B cell (primary cell): ENCODE measurements around the gene IRF7. TPM values are rescaled to one million over a fixed set of nuclear protein-coding genes. Genes with fewer than 3 reads are reported as not detected.

Experiments
- ATAC-seq: fragments of 200-7000 bp; cut with Tn5 transposase; one replicate; pipeline ENCODE4 v1.10.0; 2021; ENCODE audit warnings: low read depth, mild to moderate bottlenecking, moderate number of reproducible peaks, moderate library complexity
- CTCF ChIA-PET: fragments of 350-600 bp; sonication (Branson Sonifier 250); formaldehyde crosslinking; loops from one replicate; lab custom pipeline; 2021; ENCODE audit warnings: antibody characterized with exemption, inconsistent platforms; lab: Charles Lee
- POLR2A ChIA-PET: fragments of 350-600 bp; sonication (Branson Sonifier 250); formaldehyde crosslinking; loops from one replicate; lab custom pipeline; 2021; ENCODE audit warnings: antibody characterized with exemption; lab: Charles Lee
- DNase-seq: peaks from one replicate; pipeline ENCODE4 v3.0.0; 2013
- H2AFZ ChIP-seq: 2 replicates; pipeline ENCODE4 v1.6.1; 2012; ENCODE audit warnings: mild to moderate bottlenecking, low read depth, low read length; ENCODE audit not compliant: insufficient read depth, poor library complexity, severe bottlenecking
- H3K27ac ChIP-seq, 2 donors: 1 replicate in 1 of 2; 2 replicates in 1 of 2; pipeline ENCODE4 v1.5.1; 2012 to 2013; ENCODE audit warnings: low read length in 2 of 2, mild to moderate bottlenecking in 2 of 2, moderate library complexity in 1 of 2
- H3K27me3 ChIP-seq, 4 experiments: fragments of 200-600 bp in 1 of 4; sonication (generic) in 1 of 4; replicated peaks in 1 of 4; 1 replicate in 2 of 4; 2 replicates in 2 of 4; pipeline versions ENCODE4 v1.6.1 to v1.7.0; 2013 to 2016; ENCODE audit warnings: low read length in 3 of 4, mild to moderate bottlenecking in 2 of 4, mixed read lengths in 1 of 4, moderate library complexity in 1 of 4; ENCODE audit not compliant: insufficient read depth in 4 of 4, control insufficient read depth in 3 of 4; ENCODE audit errors: control extremely low read depth in 1 of 4
- H3K36me3 ChIP-seq, 2 experiments: replicated peaks in 1 of 2; 1 replicate in 1 of 2; 2 replicates in 1 of 2; pipeline versions ENCODE4 v1.6.1 to v1.7.1; 2013; ENCODE audit warnings: low read length in 1 of 2; ENCODE audit not compliant: insufficient read depth in 2 of 2, control insufficient read depth in 1 of 2; ENCODE audit errors: control extremely low read depth in 1 of 2, extremely low read depth in 1 of 2
- H3K4me1 ChIP-seq, 2 donors: fragments of 200-600 bp in 1 of 2; sonication (generic) in 1 of 2; 1 replicate in 1 of 2; 2 replicates in 1 of 2; pipeline versions ENCODE4 v1.5.1 to v1.6.1; 2013 to 2017; ENCODE audit warnings: low read length in 2 of 2; ENCODE audit not compliant: control insufficient read depth in 2 of 2, insufficient read depth in 2 of 2
- H3K4me2 ChIP-seq: replicated peaks from 2 replicates; pipeline ENCODE3; 2012; ENCODE audit warnings: mild to moderate bottlenecking, low read depth, low read length; ENCODE audit not compliant: poor library complexity, severe bottlenecking
- H3K4me3 ChIP-seq, 5 experiments: fragments of 200-600 bp in 1 of 5; sonication (generic) in 1 of 5; 1 replicate in 3 of 5; 2 replicates in 2 of 5; pipeline versions ENCODE4 v1.5.1 to v1.7.0; 2011 to 2016; ENCODE audit warnings: low read length in 4 of 5, mild to moderate bottlenecking in 4 of 5, low read depth in 2 of 5, control low read depth in 1 of 5, moderate library complexity in 1 of 5; ENCODE audit not compliant: insufficient read depth in 1 of 5; ENCODE audit errors: control extremely low read depth in 1 of 5, extremely low read depth in 1 of 5
- H3K79me2 ChIP-seq: fragments of 200-600 bp; sonication (generic); one replicate; pipeline ENCODE4 v1.6.0; 2016; ENCODE audit warnings: low read length; ENCODE audit not compliant: control insufficient read depth, insufficient read depth
- H3K9ac ChIP-seq: fragments of 200-600 bp; sonication (generic); 2 replicates; pipeline ENCODE4 v1.6.1; 2017; ENCODE audit warnings: mild to moderate bottlenecking, low read length, moderate library complexity
- H3K9me3 ChIP-seq, 3 donors: one replicate each; pipeline versions ENCODE4 v1.6.1 to v1.7.1; 2013; ENCODE audit warnings: low read length in 2 of 3; ENCODE audit not compliant: control insufficient read depth in 2 of 3, insufficient read depth in 1 of 3; ENCODE audit errors: control extremely low read depth in 1 of 3
- H4K20me1 ChIP-seq: 2 replicates; pipeline ENCODE4 v1.6.0; 2012; ENCODE audit warnings: mild to moderate bottlenecking, low read length; ENCODE audit not compliant: insufficient read depth, control insufficient read depth, poor library complexity, severe bottlenecking
- H3K27ac Mint-ChIP-seq: one replicate; pipeline ENCODE4 v1.8.0; 2021; ENCODE audit warnings: mixed read lengths
- H3K27me3 Mint-ChIP-seq: one replicate; pipeline ENCODE4 v1.8.0; 2021; ENCODE audit warnings: mixed read lengths
- H3K4me1 Mint-ChIP-seq: one replicate; pipeline ENCODE4 v1.8.0; 2021; ENCODE audit warnings: mixed read lengths
- H3K4me3 Mint-ChIP-seq: one replicate; pipeline ENCODE4 v1.8.0; 2021; ENCODE audit warnings: mixed read lengths
- H3K9me3 Mint-ChIP-seq: one replicate; pipeline ENCODE4 v1.8.0; 2022; ENCODE audit warnings: mixed read lengths; ENCODE audit not compliant: insufficient read depth
- CTCF ChIP-seq: fragments of 200-600 bp; IDR thresholded peaks from one replicate; pipeline ENCODE4 v1.8.0; 2022; ENCODE audit warnings: antibody characterized with exemption, mild to moderate bottlenecking
- EZH2 ChIP-seq: IDR thresholded peaks from 2 replicates; pipeline ENCODE4 v1.6.1; 2012; ENCODE audit warnings: borderline replicate concordance, low read depth, mild to moderate bottlenecking, moderate library complexity, low read length; ENCODE audit not compliant: insufficient read depth, poor library complexity, severe bottlenecking
- WGBS: methylation state at CpG from one replicate; pipeline ENCODE4 v1.1.5; 2013; ENCODE audit warnings: missing lambda C conversion rate; ENCODE audit not compliant: insufficient coverage; 5-methylcytosine and 5-hydroxymethylcytosine counted together
- intact Hi-C: fragments of 100-400 bp; cut with micrococcal nuclease; formaldehyde crosslinking; loops from one replicate; pipeline ENCODE4 v1.10.0; 2022
- polyA plus RNA-seq: library from polyadenylated mRNA; depleted of rRNA; stranded (reverse); fragments of >200 nt; gene quantifications from 2 replicates; pipeline ENCODE4 v1.2.3, GENCODE V29; 2012
- total RNA-seq, 2 donors: library from RNA; stranded (reverse); fragments of 120-200 nt in 1 of 2; gene quantifications; 1 replicate in 1 of 2; 2 replicates in 1 of 2; pipeline versions ENCODE4 v1.2.3 to v1.2.4, GENCODE V29; 2013 to 2022

Gene IRF7
- total and polyA plus RNA-seq, 2 donors (not counting 1 experiment from before 2014, with no cell fraction given), result 136 to 184 TPM

- no peak for ATAC-seq
- H2AFZ ChIP-seq, result no peak overlapping the region
- no peaks in the 10 kb centered on the region for H3K9me3 ChIP-seq
- Mint-ChIP-seq H3K9me3 (no peaks in the 10 kb centered on the region), H3K27me3 (no peaks in the 10 kb centered on the region), H3K4me1 (peaks cover 3% of the 10 kb centered on the region), H3K27ac (no peak overlapping the region), H3K4me3 (no peak overlapping the region)
- H3K79me2 ChIP-seq, result peaks cover 22% of the 10 kb centered on the region
- no peak overlapping the region for H3K4me2 ChIP-seq
- intact Hi-C loops, result no loop called here
- no peak for TF ChIP-seq EZH2
- TF ChIP-seq CTCF, result no peak
- H3K9ac ChIP-seq, result no peak overlapping the region
- no peak overlapping the region for H3K27ac ChIP-seq
- CTCF ChIA-PET, result no interaction called here
- peaks cover 0 to 18% of the 10 kb centered on the region in 2 experiments for H3K36me3 ChIP-seq
- no peaks in the 10 kb centered on the region for H3K4me1 ChIP-seq
- no peak for DNase-seq
- no peaks in the 10 kb centered on the region for H3K27me3 ChIP-seq
- no peak overlapping the region for H3K4me3 ChIP-seq
- 94% methylated on average over 11 of the region's 14 CpGs for WGBS
- H4K20me1 ChIP-seq, result peaks cover 15% of the 10 kb centered on the region
- POLR2A ChIA-PET, result no interaction called here
Measured at GRCh38 chr11:657691-658126, 42.0 kb upstream of the IRF7 start.

GRCh38 chr11:656866-657265 lies 41.1 kb upstream of the IRF7 start:
- Histone ChIP-seq H3K4me3 (no peak overlapping the region), H3K4me1 (no peaks in the 10 kb centered on the region), H3K79me2 (peaks cover 13% of the 10 kb centered on the region), H3K27me3 (no peaks in the 10 kb centered on the region), H3K4me2 (no peak overlapping the region), H3K27ac (no peak overlapping the region), H3K36me3 (peaks cover 0 to 18% of the 10 kb centered on the region in 2 experiments), H4K20me1 (peaks cover 7% of the 10 kb centered on the region), H3K9me3 (no peaks in the 10 kb centered on the region), H2AFZ (no peak overlapping the region), H3K9ac (no peak overlapping the region)
- CTCF ChIA-PET, result no interaction called here
- no peaks in the 10 kb centered on the region for H3K27me3 Mint-ChIP-seq
- ATAC-seq (no peak), DNase-seq (no peak)
- H3K4me3 Mint-ChIP-seq, result no peak overlapping the region
- H3K9me3 Mint-ChIP-seq, result no peaks in the 10 kb centered on the region
- TF ChIP-seq CTCF (no peak), EZH2 (no peak)
- WGBS, result 97% methylated on average over 6 of the region's 7 CpGs
- no peak overlapping the region for H3K27ac Mint-ChIP-seq
- intact Hi-C loops, result no loop called here
- peaks cover 3% of the 10 kb centered on the region for H3K4me1 Mint-ChIP-seq
- POLR2A ChIA-PET, result no interaction called here
